ENCODE results near the gene TMEM50B.

Gene TMEM50B

DNA sequence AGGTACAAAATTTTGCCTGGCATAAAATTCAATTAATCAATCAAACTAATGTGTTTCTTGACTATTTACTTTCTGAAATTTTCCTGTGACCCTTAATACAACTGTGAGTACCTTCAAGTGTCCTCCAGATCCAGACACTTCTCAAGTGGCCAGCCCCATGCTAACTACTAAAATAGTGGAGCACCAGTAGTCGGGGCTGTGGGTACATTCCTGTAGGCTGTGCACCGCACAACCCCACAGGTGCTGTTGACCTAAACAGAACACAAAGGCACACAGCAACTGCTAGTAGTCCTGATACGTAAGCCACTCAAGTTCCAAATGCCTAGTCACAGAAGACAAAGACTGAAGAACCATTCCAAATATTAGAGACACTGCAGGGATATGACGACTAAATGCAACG, 36.6 kb downstream of the TMEM50B start:
- Histone ChIP-seq H3K4me3 (no peak overlapping the region), H3K27ac (peak overlapping the region; percentile 3 to 65)
- TF ChIP-seq, protein P1, sequence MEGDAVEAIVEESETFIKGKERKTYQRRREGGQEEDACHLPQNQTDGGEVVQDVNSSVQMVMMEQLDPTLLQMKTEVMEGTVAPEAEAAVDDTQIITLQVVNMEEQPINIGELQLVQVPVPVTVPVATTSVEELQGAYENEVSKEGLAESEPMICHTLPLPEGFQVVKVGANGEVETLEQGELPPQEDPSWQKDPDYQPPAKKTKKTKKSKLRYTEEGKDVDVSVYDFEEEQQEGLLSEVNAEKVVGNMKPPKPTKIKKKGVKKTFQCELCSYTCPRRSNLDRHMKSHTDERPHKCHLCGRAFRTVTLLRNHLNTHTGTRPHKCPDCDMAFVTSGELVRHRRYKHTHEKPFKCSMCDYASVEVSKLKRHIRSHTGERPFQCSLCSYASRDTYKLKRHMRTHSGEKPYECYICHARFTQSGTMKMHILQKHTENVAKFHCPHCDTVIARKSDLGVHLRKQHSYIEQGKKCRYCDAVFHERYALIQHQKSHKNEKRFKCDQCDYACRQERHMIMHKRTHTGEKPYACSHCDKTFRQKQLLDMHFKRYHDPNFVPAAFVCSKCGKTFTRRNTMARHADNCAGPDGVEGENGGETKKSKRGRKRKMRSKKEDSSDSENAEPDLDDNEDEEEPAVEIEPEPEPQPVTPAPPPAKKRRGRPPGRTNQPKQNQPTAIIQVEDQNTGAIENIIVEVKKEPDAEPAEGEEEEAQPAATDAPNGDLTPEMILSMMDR (IDR thresholded peaks at IDR 0.05), result no peak
- no peak for DNase-seq (ENCODE audit: low spot score)

GRCh38 chr21:33441489-33442477, 38.0 kb downstream of the TMEM50B start:
- peak; percentile 89 for DNase-seq (ENCODE audit: low spot score)
- TF ChIP-seq, protein P1 (IDR thresholded peaks at IDR 0.05), result no peak
- Histone ChIP-seq H3K27ac (peak overlapping the region; percentile 65 to 77), H3K4me3 (no peak overlapping the region)

DNA sequence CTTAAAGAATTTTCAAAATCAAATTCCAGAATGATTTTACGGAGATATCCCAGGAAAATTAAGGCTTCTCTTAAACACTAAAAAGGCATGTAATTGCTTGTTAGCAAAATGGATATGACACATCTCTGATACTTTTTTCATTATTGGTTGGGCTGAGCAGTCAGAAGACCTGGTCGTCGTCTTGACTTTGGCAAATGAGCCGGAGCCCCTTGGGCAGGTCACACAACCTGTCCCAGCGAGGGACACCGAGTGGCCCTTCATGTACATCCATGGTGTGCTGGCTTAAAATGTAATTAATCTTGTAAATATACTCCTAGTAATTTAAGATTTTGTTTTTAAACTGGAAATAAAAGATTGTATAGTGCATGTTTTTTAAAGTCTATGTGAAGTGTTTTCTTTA, 42.6 kb downstream of the TMEM50B start:
- H3K4me3 ChIP-seq, result no peak overlapping the region
- no peak overlapping the region for H3K27ac ChIP-seq
- TF ChIP-seq, protein P1 (IDR thresholded peaks at IDR 0.05), result no peak
- no peak for DNase-seq (ENCODE audit: low spot score)

GRCh38 chr21:33434770-33435360, 44.9 kb downstream of the TMEM50B start:
- TF ChIP-seq, protein P1 (IDR thresholded peaks at IDR 0.05), result no peak
- Histone ChIP-seq H3K27ac (peak overlapping the region; percentile 90 to 92), H3K4me3 (peak overlapping the region; percentile 9)
- no peak for DNase-seq (ENCODE audit: low spot score)

GRCh38 chr21:33433425-33434114, 46.2 kb downstream of the TMEM50B start:
- Histone ChIP-seq H3K4me3 (no peak overlapping the region), H3K27ac (peak overlapping the region; percentile 90 to 92)
- no peak for DNase-seq (ENCODE audit: low spot score)
- TF ChIP-seq, protein P1 (IDR thresholded peaks at IDR 0.05), result no peak

GRCh38 chr21:33433001-33433400, 46.8 kb downstream of the TMEM50B start:
- TF ChIP-seq, protein P1 (IDR thresholded peaks at IDR 0.05), result no peak
- Histone ChIP-seq H3K27ac (peak overlapping the region; percentile 90 to 92), H3K4me3 (no peak overlapping the region)
- DNase-seq (ENCODE audit: low spot score), result no peak

Measured in coronary artery (tissue), 2 donors.